ENCODE measurements around the gene STXBP1. TPM values are rescaled to one million over a fixed set of nuclear protein-coding genes. Genes with fewer than 3 reads are reported as not detected.

STXBP1 gene
- total RNA-seq, 1 donor from 2014 or later, result 10.3 TPM

GRCh38 chr9:127651697-127652610 is 39.9 kb downstream of the STXBP1 start:
- no peak for DNase-seq (ENCODE audit: low read depth in 2 of 2)

GRCh38 chr9:127652733-127653132 is 40.7 kb downstream of the STXBP1 start:
- DNase-seq (ENCODE audit: low read depth in 2 of 2), result no peak

GRCh38 chr9:127654619-127655018 is 42.5 kb downstream of the STXBP1 start:
- DNase-seq (ENCODE audit: low read depth in 2 of 2), result peak in 1 of 2 donors; percentile 24

- DNase-seq (ENCODE audit: low read depth in 2 of 2), result no peak
These were observed 46.4 kb downstream of the STXBP1 start for GRCh38 chr9:127658428-127658827.

- DNase-seq (ENCODE audit: low read depth in 2 of 2), result no peak
These were observed 49.0 kb downstream of the STXBP1 start for GRCh38 chr9:127660886-127661741.

GRCh38 chr9:127662617-127663016 is 50.5 kb downstream of the STXBP1 start:
- DNase-seq (ENCODE audit: low read depth in 2 of 2), result no peak

GRCh38 chr9:127664324-127664677 is 52.2 kb downstream of the STXBP1 start:
- no peak for DNase-seq (ENCODE audit: low read depth in 2 of 2)

- peak in 1 of 2 donors; percentile 31 for DNase-seq (ENCODE audit: low read depth in 2 of 2)
These were observed 52.8 kb downstream of the STXBP1 start for GRCh38 chr9:127664678-127665507.

GRCh38 chr9:127667127-127667844 is 55.2 kb downstream of the STXBP1 start:
- DNase-seq (ENCODE audit: low read depth in 2 of 2), result no peak

GRCh38 chr9:127667906-127668305 is 55.8 kb downstream of the STXBP1 start:
- DNase-seq (ENCODE audit: low read depth in 2 of 2), result no peak

- DNase-seq (ENCODE audit: low read depth in 2 of 2), result no peak
These were observed 61.2 kb downstream of the STXBP1 start for GRCh38 chr9:127673234-127673633.

- no peak for DNase-seq (ENCODE audit: low read depth in 2 of 2)
These were observed 64.6 kb downstream of the STXBP1 start for GRCh38 chr9:127676638-127677037.

- DNase-seq (ENCODE audit: low read depth in 2 of 2), result no peak
These were observed 67.4 kb downstream of the STXBP1 start for GRCh38 chr9:127679506-127679905.

GRCh38 chr9:127680226-127680625 is 68.1 kb downstream of the STXBP1 start:
- DNase-seq (ENCODE audit: low read depth in 2 of 2), result no peak

GRCh38 chr9:127680846-127681245 is 68.8 kb downstream of the STXBP1 start:
- DNase-seq (ENCODE audit: low read depth in 2 of 2), result no peak

GRCh38 chr9:127682351-127683136 is 70.5 kb downstream of the STXBP1 start:
- DNase-seq (ENCODE audit: low read depth in 2 of 2), result no peak

GRCh38 chr9:127683723-127684122 is 71.6 kb downstream of the STXBP1 start:
- DNase-seq (ENCODE audit: low read depth in 2 of 2), result no peak

GRCh38 chr9:127684576-127684975 is 72.5 kb downstream of the STXBP1 start:
- no peak for DNase-seq (ENCODE audit: low read depth in 2 of 2)

GRCh38 chr9:127686461-127687393 is 74.7 kb downstream of the STXBP1 start:
- no peak for DNase-seq (ENCODE audit: low read depth in 2 of 2)

Data from lung microvascular endothelial cell (primary cell).